CD4-positive, alpha-beta T cell (primary cell): ENCODE measurements around the gene M1AP. TPM values are rescaled to one million over a fixed set of nuclear protein-coding genes. Genes with fewer than 3 reads are reported as not detected.
A peak's percentile ranks its signal among the peaks of the same experiment; 100 is the strongest.

Experiments used
- ATAC-seq: fragments of 200-7000 bp; cut with Tn5 transposase; one replicate; pipeline ENCODE4 v1.10.0; 2022; ENCODE audit warnings: mild to moderate bottlenecking; ENCODE audit not compliant: poor library complexity
- CTCF ChIA-PET: fragments of 350-600 bp; sonication (Branson Sonifier 250); formaldehyde crosslinking; loops from one replicate; lab custom pipeline; 2021; ENCODE audit warnings: antibody characterized with exemption, inconsistent platforms; lab: Charles Lee
- POLR2A ChIA-PET: fragments of 350-600 bp; sonication (Branson Sonifier 250); formaldehyde crosslinking; loops from one replicate; lab custom pipeline; 2021; ENCODE audit warnings: antibody characterized with exemption, inconsistent platforms; lab: Charles Lee
- DNase-seq, 14 experiments: peaks; one replicate each; pipeline ENCODE4 v3.0.0-alpha.2; 2013 to 2020; ENCODE audit warnings: mixed read lengths in 2 of 14
- H3K27ac ChIP-seq, 2 donors: one replicate each; pipeline versions ENCODE4 v1.5.1 to v1.7.0; 2013; ENCODE audit warnings: low read length in 2 of 2, low read depth in 1 of 2, mild to moderate bottlenecking in 1 of 2
- H3K27me3 ChIP-seq, 2 experiments: 1 replicate in 1 of 2; 2 replicates in 1 of 2; pipeline versions ENCODE4 v1.6.1 to v1.7.0; 2013; ENCODE audit warnings: low read length in 2 of 2, control low read depth in 1 of 2, mild to moderate bottlenecking in 1 of 2, moderate library complexity in 1 of 2; ENCODE audit not compliant: insufficient read depth in 2 of 2, control insufficient read depth in 1 of 2
- H3K36me3 ChIP-seq: one replicate; pipeline ENCODE4 v1.6.1; 2013; ENCODE audit warnings: low read length, control low read depth; ENCODE audit not compliant: insufficient read depth
- H3K4me1 ChIP-seq: one replicate; pipeline ENCODE4 v1.6.1; 2013; ENCODE audit warnings: low read length, control low read depth; ENCODE audit not compliant: insufficient read depth
- H3K4me3 ChIP-seq: one replicate; pipeline ENCODE4 v1.5.1; 2013; ENCODE audit warnings: mild to moderate bottlenecking, low read length, moderate library complexity
- H3K9me3 ChIP-seq, 2 experiments: 1 replicate in 1 of 2; 2 replicates in 1 of 2; pipeline versions ENCODE4 v1.6.1 to v1.7.0; 2013; ENCODE audit warnings: low read length in 2 of 2, mild to moderate bottlenecking in 2 of 2, control low read depth in 1 of 2, moderate library complexity in 1 of 2; ENCODE audit not compliant: control insufficient read depth in 1 of 2, insufficient read depth in 1 of 2
- H3K27ac Mint-ChIP-seq: one replicate; pipeline ENCODE4 v1.8.0; 2020; ENCODE audit warnings: mixed read lengths
- H3K27me3 Mint-ChIP-seq: one replicate; pipeline ENCODE4 v1.8.0; 2021; ENCODE audit warnings: mixed read lengths
- H3K36me3 Mint-ChIP-seq: one replicate; pipeline ENCODE4 v1.8.0; 2021; ENCODE audit warnings: low read depth, mixed read lengths
- H3K4me1 Mint-ChIP-seq: one replicate; pipeline ENCODE4 v1.8.0; 2021; ENCODE audit warnings: low read depth, mixed read lengths
- H3K4me3 Mint-ChIP-seq: one replicate; pipeline ENCODE4 v1.8.0; 2020; ENCODE audit warnings: mild to moderate bottlenecking, mixed read lengths
- H3K9me3 Mint-ChIP-seq: one replicate; pipeline ENCODE4 v1.8.0; 2020; ENCODE audit warnings: mixed read lengths
- intact Hi-C, 2 experiments: fragments of 100-400 bp; cut with DNase I in 1 of 2; cut with micrococcal nuclease in 1 of 2; formaldehyde crosslinking; loops; one replicate each; pipeline versions ENCODE4 v1.15.1 to v1.9.0; 2023 to 2025; cut with DNase I, micrococcal nuclease
- total RNA-seq, 174 experiments: library from RNA in 2 of 174; stranded (reverse) in 2 of 174; gene quantifications; one replicate each; pipeline ENCODE4 v1.2.3 and lab custom pipeline; 2021 to 2026
- TF ChIP-seq, protein P1 (sequence below): fragments of 200-600 bp; IDR thresholded peaks from one replicate; pipeline ENCODE4 v1.8.0; 2022; ENCODE audit warnings: antibody characterized with exemption, mild to moderate bottlenecking

M1AP gene
- total RNA-seq, 2 experiments from 2014 or later: not detected

DNA sequence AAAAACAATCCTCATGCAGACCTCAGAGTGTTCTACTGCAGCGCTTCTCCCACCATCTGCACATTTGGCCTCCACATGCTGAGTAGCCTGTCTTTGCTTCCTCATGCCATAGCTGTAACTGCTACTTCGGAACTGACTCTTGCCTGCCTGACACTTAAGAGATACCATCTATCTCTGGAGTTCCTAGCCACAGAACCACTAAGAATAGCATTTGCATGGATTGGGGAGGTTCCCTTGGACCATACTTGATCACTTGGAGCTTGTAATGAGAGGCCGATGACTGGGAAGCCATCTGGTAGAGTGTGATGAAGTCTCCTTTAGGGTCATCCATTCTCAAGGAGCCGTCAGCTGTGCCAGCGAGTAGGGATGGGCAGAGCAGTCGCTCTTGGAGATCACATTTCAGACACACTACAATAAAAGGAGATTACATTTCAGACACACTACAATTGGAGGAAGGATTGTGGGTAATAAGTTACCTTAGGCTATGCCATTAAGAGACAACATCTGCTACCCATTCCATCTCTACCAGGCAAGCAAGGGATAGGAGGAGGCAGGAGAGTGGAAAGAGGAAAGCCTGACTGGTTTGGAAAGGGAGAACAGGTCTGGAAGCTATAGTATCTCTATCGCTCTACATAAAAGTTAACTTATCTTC lies 71.8 kb downstream of the M1AP start:
- Histone ChIP-seq H3K4me1 (peaks cover 5% of the 10 kb centered on the region), H3K9me3 (no peaks in the 10 kb centered on the region), H3K27ac (no peak overlapping the region), H3K36me3 (no peaks in the 10 kb centered on the region), H3K4me3 (no peak overlapping the region), H3K27me3 (no peaks in the 10 kb centered on the region)
- no peaks in the 10 kb centered on the region for H3K9me3 Mint-ChIP-seq
- no peak overlapping the region for H3K27ac Mint-ChIP-seq
- no peak for DNase-seq
- ATAC-seq: no peak
- H3K4me1 Mint-ChIP-seq: peaks cover 20% of the 10 kb centered on the region
- no peak overlapping the region for H3K4me3 Mint-ChIP-seq
- TF ChIP-seq, protein P1, sequence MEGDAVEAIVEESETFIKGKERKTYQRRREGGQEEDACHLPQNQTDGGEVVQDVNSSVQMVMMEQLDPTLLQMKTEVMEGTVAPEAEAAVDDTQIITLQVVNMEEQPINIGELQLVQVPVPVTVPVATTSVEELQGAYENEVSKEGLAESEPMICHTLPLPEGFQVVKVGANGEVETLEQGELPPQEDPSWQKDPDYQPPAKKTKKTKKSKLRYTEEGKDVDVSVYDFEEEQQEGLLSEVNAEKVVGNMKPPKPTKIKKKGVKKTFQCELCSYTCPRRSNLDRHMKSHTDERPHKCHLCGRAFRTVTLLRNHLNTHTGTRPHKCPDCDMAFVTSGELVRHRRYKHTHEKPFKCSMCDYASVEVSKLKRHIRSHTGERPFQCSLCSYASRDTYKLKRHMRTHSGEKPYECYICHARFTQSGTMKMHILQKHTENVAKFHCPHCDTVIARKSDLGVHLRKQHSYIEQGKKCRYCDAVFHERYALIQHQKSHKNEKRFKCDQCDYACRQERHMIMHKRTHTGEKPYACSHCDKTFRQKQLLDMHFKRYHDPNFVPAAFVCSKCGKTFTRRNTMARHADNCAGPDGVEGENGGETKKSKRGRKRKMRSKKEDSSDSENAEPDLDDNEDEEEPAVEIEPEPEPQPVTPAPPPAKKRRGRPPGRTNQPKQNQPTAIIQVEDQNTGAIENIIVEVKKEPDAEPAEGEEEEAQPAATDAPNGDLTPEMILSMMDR: no peak
- intact Hi-C loops: no loop called here
- H3K27me3 Mint-ChIP-seq: peaks cover 10% of the 10 kb centered on the region
- CTCF ChIA-PET: no interaction called here
- H3K36me3 Mint-ChIP-seq: no peaks in the 10 kb centered on the region
- POLR2A ChIA-PET: no interaction called here

DNA sequence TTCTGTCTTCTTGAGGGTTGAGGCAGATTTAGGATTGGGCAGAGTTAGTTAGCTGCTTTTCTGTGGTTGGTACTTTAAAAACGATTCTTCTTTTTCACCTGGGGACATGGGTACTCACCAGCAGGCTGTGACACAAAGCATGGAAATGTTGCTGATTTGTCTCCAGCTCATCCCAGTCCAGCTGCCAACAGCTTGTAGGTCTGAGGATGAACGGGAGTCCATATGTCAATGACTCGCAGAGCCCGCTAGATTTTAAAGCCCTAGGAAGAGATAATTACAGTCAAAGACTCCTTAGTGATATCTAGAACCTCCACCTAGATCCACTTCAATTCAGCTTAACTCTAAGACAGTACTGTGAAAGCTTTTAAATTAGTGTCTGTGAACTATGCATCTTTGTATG lies 72.8 kb downstream of the M1AP start:
- Mint-ChIP-seq H3K4me3 (no peak overlapping the region), H3K36me3 (no peaks in the 10 kb centered on the region), H3K9me3 (no peaks in the 10 kb centered on the region), H3K27me3 (peaks cover 4% of the 10 kb centered on the region), H3K27ac (no peak overlapping the region), H3K4me1 (peaks cover 20% of the 10 kb centered on the region)
- Histone ChIP-seq H3K36me3 (no peaks in the 10 kb centered on the region), H3K27ac (no peak overlapping the region), H3K4me1 (peaks cover 5% of the 10 kb centered on the region), H3K9me3 (no peaks in the 10 kb centered on the region), H3K27me3 (no peaks in the 10 kb centered on the region), H3K4me3 (no peak overlapping the region)
- no peak for ATAC-seq
- TF ChIP-seq, protein P1: no peak
- DNase-seq: no peak
- POLR2A ChIA-PET: interaction anchor here (1.7 kb wide), 1 partner anchor 116 kb away, joined by 5 read pairs; the partner anchor contains the start of gene WBP1
- intact Hi-C loops: no loop called here
- CTCF ChIA-PET: no interaction called here

DNA sequence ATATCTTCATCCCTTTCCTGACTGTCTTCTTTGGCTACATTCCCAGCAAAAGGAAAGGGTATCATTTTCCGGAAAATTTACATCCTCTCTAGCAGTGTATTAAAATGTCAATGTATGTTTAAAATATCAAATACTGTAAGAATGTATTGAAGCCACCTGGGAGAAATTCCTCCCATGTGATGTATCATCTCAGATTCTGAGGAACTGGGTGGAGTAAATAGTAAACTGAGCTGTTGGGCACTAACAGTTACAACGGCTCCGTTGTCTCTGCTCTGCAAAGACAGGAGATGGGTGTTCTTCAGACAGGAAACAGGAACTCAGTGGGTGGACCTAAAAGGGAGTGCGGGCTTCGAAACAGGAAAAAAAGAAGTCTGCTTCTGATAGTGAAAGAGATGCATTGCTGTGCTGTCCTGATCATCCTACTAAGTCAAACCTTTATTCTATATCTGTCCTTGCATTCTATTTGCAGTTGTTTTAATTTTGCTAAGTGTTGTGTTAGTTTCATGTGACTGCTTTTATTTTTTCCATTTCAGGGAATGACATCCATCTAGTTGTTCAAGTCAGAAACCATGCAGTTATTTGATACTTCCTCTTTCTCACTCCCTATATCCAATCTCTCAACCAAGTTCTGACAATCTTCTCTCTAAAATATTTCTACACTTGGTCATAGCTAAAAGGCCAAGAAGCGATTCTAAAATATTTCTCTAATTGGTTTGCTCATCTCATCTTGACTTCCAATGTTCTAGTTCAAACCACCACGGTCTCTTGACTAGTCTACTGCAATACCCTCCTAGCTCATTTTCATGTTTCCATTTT lies 74.2 kb downstream of the M1AP start:
- DNase-seq (peak in 5 of 14 experiments; percentile 4 to 65 (median 60)), ATAC-seq (peak; percentile 87)
- Histone ChIP-seq H3K27me3 (no peaks in the 10 kb centered on the region), H3K4me1 (peaks cover 5% of the 10 kb centered on the region), H3K4me3 (peak overlapping the region; percentile 4), H3K36me3 (no peaks in the 10 kb centered on the region), H3K9me3 (no peaks in the 10 kb centered on the region), H3K27ac (peak overlapping the region in 1 of 2 donors; percentile 2)
- peaks cover 20% of the 10 kb centered on the region for H3K4me1 Mint-ChIP-seq
- no peaks in the 10 kb centered on the region for H3K27me3 Mint-ChIP-seq
- peak overlapping the region; percentile 68 for H3K27ac Mint-ChIP-seq
- intact Hi-C loops: no loop called here
- ChIA-PET CTCF (no interaction called here), POLR2A (interaction anchor here (1.7 kb wide), 1 partner anchor 115 kb away, joined by 5 read pairs; the partner anchor contains the start of gene WBP1)
- TF ChIP-seq, protein P1: no peak
- H3K36me3 Mint-ChIP-seq: no peaks in the 10 kb centered on the region
- H3K9me3 Mint-ChIP-seq: no peaks in the 10 kb centered on the region
- H3K4me3 Mint-ChIP-seq: peak overlapping the region; percentile 61
